Trophoblast cell (in vitro differentiated cells and primary cell): ENCODE data around the gene RNASE7.

Experiments used
- DNase-seq, 2 donors: peaks; one replicate each; pipeline ENCODE4 v3.0.0-alpha.2; 2016
- H2AFZ ChIP-seq: 2 replicates; pipeline ENCODE4 v1.6.1; 2013; ENCODE audit warnings: low read length, moderate library complexity, mild to moderate bottlenecking; ENCODE audit not compliant: insufficient read depth, poor library complexity
- H2AK5ac ChIP-seq: 2 replicates; pipeline ENCODE4 v1.6.1; 2013; ENCODE audit warnings: mild to moderate bottlenecking, low read length
- H2BK120ac ChIP-seq: 2 replicates; pipeline ENCODE4 v1.6.1; 2013; ENCODE audit warnings: low read length, mild to moderate bottlenecking, moderate library complexity; ENCODE audit not compliant: insufficient read depth, poor library complexity
- H2BK12ac ChIP-seq: 2 replicates; pipeline ENCODE4 v1.6.1; 2013; ENCODE audit warnings: mild to moderate bottlenecking, low read length, moderate library complexity
- H2BK5ac ChIP-seq: 2 replicates; pipeline ENCODE4 v1.6.1; 2013; ENCODE audit warnings: low read length, low read depth, moderate library complexity, mild to moderate bottlenecking; ENCODE audit not compliant: poor library complexity
- H3K14ac ChIP-seq: 2 replicates; pipeline ENCODE4 v1.6.1; 2013; ENCODE audit warnings: mild to moderate bottlenecking, low read length
- H3K18ac ChIP-seq: 2 replicates; pipeline ENCODE4 v1.6.1; 2013; ENCODE audit warnings: mild to moderate bottlenecking, low read length
- H3K23ac ChIP-seq: 2 replicates; pipeline ENCODE4 v1.6.1; 2013; ENCODE audit warnings: low read length
- H3K27ac ChIP-seq: 2 replicates; pipeline ENCODE4 v1.5.1; 2013; ENCODE audit warnings: low read depth, mild to moderate bottlenecking, inconsistent platforms, low read length, moderate library complexity
- H3K27me3 ChIP-seq: 2 replicates; pipeline ENCODE4 v1.6.1; 2013; ENCODE audit warnings: inconsistent platforms, mild to moderate bottlenecking, low read length, moderate library complexity; ENCODE audit not compliant: insufficient read depth
- H3K36me3 ChIP-seq, 2 experiments: 1 replicate in 1 of 2; 2 replicates in 1 of 2; pipeline ENCODE4 v1.6.1; 2013; ENCODE audit warnings: low read length in 2 of 2, mild to moderate bottlenecking in 2 of 2, moderate library complexity in 1 of 2; ENCODE audit not compliant: insufficient read depth in 2 of 2, control insufficient read depth in 1 of 2
- H3K4ac ChIP-seq: 2 replicates; pipeline ENCODE4 v1.6.1; 2013; ENCODE audit warnings: low read depth, mild to moderate bottlenecking, low read length, moderate library complexity
- H3K4me1 ChIP-seq, 2 experiments: 1 replicate in 1 of 2; 2 replicates in 1 of 2; pipeline ENCODE4 v1.6.1; 2013; ENCODE audit warnings: low read length in 2 of 2, mild to moderate bottlenecking in 2 of 2, moderate library complexity in 1 of 2; ENCODE audit not compliant: insufficient read depth in 2 of 2, control insufficient read depth in 1 of 2
- H3K4me2 ChIP-seq: 2 replicates; pipeline ENCODE4 v1.6.1; 2013; ENCODE audit warnings: inconsistent platforms, mild to moderate bottlenecking, low read length, moderate library complexity
- H3K4me3 ChIP-seq: 2 replicates; pipeline ENCODE4 v1.5.1; 2013; ENCODE audit warnings: mild to moderate bottlenecking, low read depth, low read length, inconsistent platforms
- H3K79me1 ChIP-seq: one replicate; pipeline ENCODE4 v1.6.1; 2013; ENCODE audit warnings: low read length
- H3K79me2 ChIP-seq: 2 replicates; pipeline ENCODE4 v1.6.1; 2013; ENCODE audit warnings: low read length, mild to moderate bottlenecking; ENCODE audit not compliant: control insufficient read depth, insufficient read depth, poor library complexity
- H3K9ac ChIP-seq: 2 replicates; pipeline ENCODE4 v1.6.1; 2013; ENCODE audit warnings: mild to moderate bottlenecking, low read length
- H3K9me3 ChIP-seq: 2 replicates; pipeline ENCODE4 v1.6.1; 2013; ENCODE audit warnings: low read depth, mild to moderate bottlenecking, control low read depth, inconsistent platforms, low read length; ENCODE audit not compliant: insufficient read depth
- H4K12ac ChIP-seq: 2 replicates; pipeline ENCODE4 v1.6.1; 2013; ENCODE audit warnings: low read depth, mild to moderate bottlenecking, low read length, moderate library complexity
- H4K8ac ChIP-seq: 2 replicates; pipeline ENCODE4 v1.6.1; 2013; ENCODE audit warnings: low read depth, mild to moderate bottlenecking, low read length, moderate library complexity
- H4K91ac ChIP-seq: one replicate; pipeline ENCODE4 v1.6.1; 2013; ENCODE audit warnings: low read depth, mild to moderate bottlenecking, low read length, moderate library complexity
- WGBS: extraction: QIAGEN DNeasy Blood & Tissue Kit; methylation state at CpG from one replicate; pipeline ENCODE4 v1.1.7; 2013; ENCODE audit warnings: missing lambda C conversion rate; ENCODE audit not compliant: insufficient read length, insufficient coverage; ENCODE audit errors: extremely low coverage; 5-methylcytosine and 5-hydroxymethylcytosine counted together

RNASE7 gene

DNA sequence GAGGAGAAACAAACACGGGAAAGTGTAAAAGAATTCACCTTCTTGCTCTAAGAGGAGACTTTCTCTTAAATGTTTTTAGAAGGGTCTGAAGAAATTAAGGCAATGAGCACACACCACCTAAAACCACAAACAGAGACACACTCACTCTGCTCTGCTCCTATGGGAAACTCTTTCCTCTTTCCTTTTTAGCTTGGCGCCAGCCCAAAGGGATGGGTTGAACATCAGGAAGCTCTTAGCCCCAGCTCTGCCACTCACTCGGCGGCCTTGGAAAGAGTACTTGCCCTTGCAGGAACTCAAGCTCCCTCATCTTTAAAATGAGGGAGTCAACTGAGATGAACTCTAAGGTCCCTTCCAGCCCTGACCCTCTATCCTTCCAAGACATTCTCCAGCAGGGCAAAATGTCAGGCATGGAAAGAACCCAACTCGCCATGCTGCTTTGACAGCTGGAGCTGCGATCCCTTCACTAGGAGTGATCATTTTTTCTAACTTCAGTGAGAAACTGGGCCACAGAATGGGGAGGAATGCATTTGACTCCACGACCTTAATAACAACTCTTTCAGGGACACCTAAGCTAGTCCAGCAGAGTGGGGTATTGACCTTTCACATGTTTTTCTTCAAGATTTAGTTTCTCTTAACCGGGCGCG, 14.5 kb downstream of the RNASE7 start:
- Histone ChIP-seq H2AK5ac (no peak overlapping the region), H3K9ac (no peak overlapping the region), H3K23ac (no peak overlapping the region), H2AFZ (no peak overlapping the region), H3K27me3 (no peaks in the 10 kb centered on the region), H3K9me3 (no peaks in the 10 kb centered on the region), H4K8ac (no peak overlapping the region), H4K12ac (no peak overlapping the region), H3K14ac (no peak overlapping the region), H3K36me3 (no peaks in the 10 kb centered on the region), H2BK12ac (no peak overlapping the region), H2BK5ac (no peak overlapping the region), H3K79me1 (no peaks in the 10 kb centered on the region), H3K4me3 (no peak overlapping the region), H4K91ac (no peak overlapping the region), H3K18ac (no peak overlapping the region), H3K4ac (no peak overlapping the region), H3K79me2 (no peaks in the 10 kb centered on the region), H3K27ac (no peak overlapping the region), H3K4me1 (no peaks in the 10 kb centered on the region), H2BK120ac (no peak overlapping the region), H3K4me2 (no peak overlapping the region)
- DNase-seq, result no peak
- no CpG with 5 or more reads among the region's 10 CpGs for WGBS

DNA sequence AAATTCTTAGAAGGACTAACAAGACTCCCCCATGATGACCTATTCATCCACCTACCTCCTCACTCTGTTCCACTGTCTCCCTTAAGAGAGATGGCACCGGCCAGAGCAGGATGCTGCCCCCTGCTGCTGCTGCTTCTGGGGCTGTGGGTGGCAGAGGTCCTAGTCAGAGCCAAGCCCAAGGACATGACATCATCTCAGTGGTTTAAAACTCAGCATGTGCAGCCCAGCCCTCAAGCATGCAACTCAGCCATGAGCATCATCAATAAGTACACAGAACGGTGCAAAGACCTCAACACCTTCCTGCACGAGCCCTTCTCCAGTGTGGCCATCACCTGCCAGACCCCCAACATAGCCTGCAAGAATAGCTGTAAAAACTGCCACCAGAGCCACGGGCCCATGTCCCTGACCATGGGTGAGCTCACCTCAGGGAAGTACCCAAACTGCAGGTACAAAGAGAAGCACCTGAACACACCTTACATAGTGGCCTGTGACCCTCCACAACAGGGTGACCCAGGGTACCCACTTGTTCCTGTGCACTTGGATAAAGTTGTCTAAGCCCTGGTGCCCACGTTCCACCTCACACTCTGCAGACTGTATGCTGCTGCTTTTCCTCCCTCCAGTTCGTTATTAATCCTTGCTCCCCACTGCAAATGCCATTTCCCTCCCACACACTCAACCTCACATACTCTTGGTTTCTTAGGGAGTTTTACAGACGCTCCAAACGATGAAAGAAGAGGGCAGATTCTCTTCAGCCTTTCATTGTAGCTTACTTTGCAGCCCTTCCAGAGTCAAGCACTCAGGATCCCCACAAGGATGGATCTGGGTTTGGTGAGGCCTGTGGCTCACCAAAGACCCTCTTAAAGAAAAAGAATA, 15.9 kb downstream of the RNASE7 start, which contains the start of gene RNASE8:
Gene RNASE8, plus strand, starts transcription at position 20 of the 873 bp plus-strand sequence. Its CDS starts 71 bp downstream, at position 91.
- Histone ChIP-seq H3K36me3 (no peaks in the 10 kb centered on the region), H3K23ac (no peak within 1 kb of the TSS), H3K27me3 (no peaks in the 10 kb centered on the region)

DNA sequence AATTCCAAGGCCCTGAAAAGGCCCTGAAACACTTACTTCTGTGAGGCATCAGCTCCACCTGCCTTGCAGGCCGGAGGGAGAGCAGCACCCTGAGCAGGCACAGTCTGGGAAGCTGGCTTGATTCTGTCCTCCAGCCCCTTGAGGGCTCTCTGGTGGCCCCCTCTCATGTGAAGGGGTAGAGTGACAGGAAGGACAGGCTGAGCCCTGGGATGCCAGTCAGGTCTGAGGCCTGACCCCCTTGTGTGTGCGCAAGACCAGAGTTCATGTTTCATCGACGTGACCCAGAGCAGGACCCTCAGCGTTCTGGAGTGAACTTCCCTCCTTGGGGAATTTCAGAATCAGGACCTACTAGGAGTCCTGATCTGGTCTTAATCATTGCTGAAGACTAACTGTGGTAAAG, 16.7 kb downstream of the RNASE7 start:
- Histone ChIP-seq H3K18ac (no peak overlapping the region), H3K79me2 (no peaks in the 10 kb centered on the region), H4K12ac (no peak overlapping the region), H3K79me1 (no peaks in the 10 kb centered on the region), H2BK120ac (no peak overlapping the region), H2BK12ac (no peak overlapping the region), H2AK5ac (no peak overlapping the region), H3K27ac (no peak overlapping the region), H3K27me3 (no peaks in the 10 kb centered on the region), H3K4me3 (no peak overlapping the region), H2AFZ (no peak overlapping the region), H3K4me1 (peaks cover 2 to 3% of the 10 kb centered on the region in 2 experiments), H3K9me3 (no peaks in the 10 kb centered on the region), H3K36me3 (no peaks in the 10 kb centered on the region), H3K4ac (no peak overlapping the region), H4K8ac (no peak overlapping the region), H2BK5ac (no peak overlapping the region), H4K91ac (no peak overlapping the region), H3K14ac (no peak overlapping the region), H3K23ac (no peak overlapping the region), H3K4me2 (no peak overlapping the region), H3K9ac (no peak overlapping the region)
- DNase-seq, result no peak
- WGBS, result no CpG with 5 or more reads among the region's 5 CpGs

More for the DNA sequence above, 15.9 kb downstream of the RNASE7 start, which contains the start of gene RNASE8:
- Histone ChIP-seq H2AK5ac (no peak within 1 kb of the TSS), H2AFZ (no peak within 1 kb of the TSS), H4K91ac (no peak within 1 kb of the TSS), H3K79me2 (no peaks in the 10 kb centered on the region), H3K14ac (no peak within 1 kb of the TSS), H3K27ac (no peak within 1 kb of the TSS), H3K4ac (no peak within 1 kb of the TSS), H3K79me1 (no peaks in the 10 kb centered on the region), H3K18ac (no peak within 1 kb of the TSS), H3K9me3 (no peaks in the 10 kb centered on the region), H2BK12ac (no peak within 1 kb of the TSS), H4K8ac (no peak within 1 kb of the TSS), H3K4me1 (peaks cover 2 to 3% of the 10 kb centered on the region in 2 experiments), H3K9ac (no peak within 1 kb of the TSS), H2BK5ac (no peak within 1 kb of the TSS), H3K4me3 (peak within 1 kb of the TSS; percentile 9), H4K12ac (no peak within 1 kb of the TSS), H3K4me2 (no peak within 1 kb of the TSS), H2BK120ac (no peak within 1 kb of the TSS)
- WGBS, result no CpG with 5 or more reads among the region's 8 CpGs
- no peak for DNase-seq

DNA sequence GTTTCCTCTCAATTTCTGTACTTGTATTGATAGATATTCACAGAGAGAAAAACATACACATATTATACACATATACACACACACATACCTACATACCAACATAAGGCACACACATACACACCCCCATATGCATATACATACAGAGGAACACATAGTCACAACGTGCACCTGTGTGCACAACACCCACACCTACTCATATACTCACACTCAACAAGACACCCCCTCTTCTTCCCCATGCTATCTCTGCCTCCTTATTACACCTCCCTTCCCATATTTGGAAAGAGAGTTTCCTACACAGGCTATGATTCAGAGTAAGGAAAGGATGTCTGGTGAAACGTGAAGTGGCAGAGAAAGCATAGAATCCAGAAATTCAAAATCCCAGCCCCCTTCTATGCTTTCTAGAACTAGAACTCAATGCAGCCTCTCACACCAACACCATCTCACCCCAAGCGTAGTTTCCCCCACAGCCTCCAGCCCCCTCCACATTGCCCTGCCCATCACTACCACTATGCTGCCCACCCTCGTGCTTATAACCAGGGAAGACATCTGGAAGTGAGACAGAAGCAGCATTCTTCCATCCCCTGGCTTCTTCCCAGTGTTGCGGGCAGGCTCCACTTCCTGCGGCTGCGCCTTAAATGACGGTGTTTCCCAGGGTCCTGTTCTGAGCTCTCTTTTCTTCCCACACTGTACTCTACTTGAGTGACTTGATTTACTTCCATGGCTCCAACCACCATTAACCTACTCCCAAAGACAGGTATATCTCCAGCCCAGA, 17.9 kb downstream of the RNASE7 start:
- Histone ChIP-seq H2BK5ac (no peak overlapping the region), H4K91ac (no peak overlapping the region), H2BK12ac (no peak overlapping the region), H3K79me2 (no peaks in the 10 kb centered on the region), H3K4me3 (no peak overlapping the region), H2AFZ (no peak overlapping the region), H2AK5ac (no peak overlapping the region), H3K79me1 (no peaks in the 10 kb centered on the region), H3K4me1 (peaks cover 2 to 3% of the 10 kb centered on the region in 2 experiments), H3K27me3 (no peaks in the 10 kb centered on the region), H3K36me3 (no peaks in the 10 kb centered on the region), H4K8ac (no peak overlapping the region), H3K23ac (no peak overlapping the region), H3K9ac (no peak overlapping the region), H3K27ac (no peak overlapping the region), H3K14ac (no peak overlapping the region), H3K18ac (no peak overlapping the region), H4K12ac (no peak overlapping the region), H3K4me2 (no peak overlapping the region), H3K9me3 (no peaks in the 10 kb centered on the region), H3K4ac (no peak overlapping the region), H2BK120ac (no peak overlapping the region)
- no peak for DNase-seq
- WGBS, result no CpG with 5 or more reads among the region's 8 CpGs
